Renal cortical epithelial cell (primary cell): Measurements from ENCODE around the gene WDR70. TPM values are rescaled to one million over a fixed set of nuclear protein-coding genes. Genes with fewer than 3 reads are reported as not detected.

ENCODE experiments used
- DNase-seq: peaks from one replicate; pipeline ENCODE4 v3.0.0-alpha.2; 2011; ENCODE audit warnings: low read depth
- total RNA-seq: library from RNA; depleted of rRNA; stranded (reverse); fragments of >200 nt; gene quantifications from 2 replicates; pipeline ENCODE4 v1.2.3, GENCODE V29; 2014

Gene WDR70
- total RNA-seq, 1 donor from 2014 or later: 56.5 TPM

DNA sequence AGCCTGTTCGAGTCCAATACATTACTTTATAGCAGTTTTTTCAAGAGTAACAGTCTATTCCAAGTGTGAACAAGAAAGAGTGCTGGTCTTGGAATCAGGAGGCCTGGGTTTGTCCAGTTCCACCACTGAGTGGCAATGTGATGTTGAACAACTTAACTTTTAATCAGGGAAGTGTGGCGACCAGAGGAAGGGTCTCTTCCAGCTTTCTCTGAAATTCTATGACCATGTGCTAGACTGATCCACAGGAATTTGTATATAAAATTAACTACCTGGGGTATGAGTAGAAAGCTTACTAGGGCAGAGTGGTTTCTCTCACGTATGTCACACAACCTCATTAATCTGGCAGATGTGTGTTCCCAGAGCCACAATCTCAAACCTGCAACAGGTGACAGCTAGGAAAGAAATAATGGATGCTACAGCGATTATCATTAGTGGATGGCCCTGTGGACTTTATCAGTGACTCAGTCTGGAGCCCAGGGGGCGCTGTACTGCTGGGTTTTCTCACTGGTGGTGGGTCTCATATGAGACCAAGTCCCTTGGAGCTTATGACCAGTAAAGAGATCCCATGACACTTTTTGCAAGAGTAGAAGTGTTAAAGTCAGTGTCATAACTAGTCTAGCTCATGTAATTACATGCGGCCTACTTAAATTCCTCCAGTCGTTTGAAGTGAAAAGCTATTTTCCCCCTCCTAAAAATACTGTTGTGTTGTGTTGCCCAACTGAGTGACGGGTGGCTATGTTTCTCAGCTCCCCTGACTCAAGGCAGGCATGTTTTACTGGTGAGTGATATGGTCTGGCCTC, 344.2 kb downstream of the WDR70 start:
- DNase-seq: peak; percentile 76

DNA sequence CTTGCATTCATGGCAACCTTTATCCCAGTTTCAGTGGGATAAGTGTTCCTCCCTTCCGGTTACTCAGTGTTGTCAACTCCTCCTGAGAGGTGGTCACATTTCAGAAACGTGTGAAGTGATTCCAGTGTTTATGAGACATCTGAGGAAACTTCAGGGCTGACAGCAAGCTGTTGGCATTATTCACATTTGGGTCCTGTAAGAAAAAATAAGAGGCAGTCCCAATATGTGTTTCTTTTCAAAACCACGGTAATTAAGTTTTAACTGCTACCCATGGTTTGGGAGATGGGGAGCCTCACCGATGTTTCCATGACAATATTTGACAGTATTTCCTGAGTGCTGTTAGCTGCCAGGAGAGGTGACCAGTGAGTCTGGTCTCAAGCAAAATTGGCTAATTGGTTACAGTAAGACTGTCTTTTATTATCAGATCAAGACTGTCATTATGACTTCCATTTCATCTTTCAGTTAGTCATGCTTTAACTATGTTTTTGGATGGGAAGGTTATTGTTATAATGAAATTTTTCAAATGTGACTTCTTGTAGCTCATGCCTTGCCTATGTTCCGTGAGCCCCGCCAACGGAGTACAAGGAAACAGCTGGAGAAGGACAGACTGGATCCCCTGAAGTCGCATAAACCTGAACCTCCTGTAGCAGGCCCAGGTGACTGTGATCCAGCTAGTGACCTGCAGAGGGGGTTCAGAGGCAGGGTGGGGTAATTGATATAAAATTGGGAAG, 345.4 kb downstream of the WDR70 start:
- no peak for DNase-seq

DNA sequence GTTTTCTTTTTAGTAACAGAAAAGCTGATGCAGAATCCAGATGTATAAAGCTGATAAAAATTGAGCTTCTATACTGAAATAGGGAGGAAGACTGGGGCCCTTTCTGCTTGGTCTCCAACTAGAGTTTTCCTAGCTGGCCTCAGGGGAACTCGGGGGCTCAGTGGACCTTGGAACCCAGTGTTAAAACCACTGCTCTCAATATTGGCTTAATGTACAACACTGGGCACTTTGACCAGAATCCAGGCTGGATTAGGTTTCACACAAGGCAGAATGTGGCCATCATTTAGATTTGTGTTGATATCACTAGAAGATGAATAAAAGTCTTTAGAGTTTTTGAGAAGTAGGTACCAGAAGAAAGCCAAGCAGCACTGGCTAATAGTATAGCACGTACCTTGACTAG, 346.1 kb downstream of the WDR70 start:
- DNase-seq: no peak

DNA sequence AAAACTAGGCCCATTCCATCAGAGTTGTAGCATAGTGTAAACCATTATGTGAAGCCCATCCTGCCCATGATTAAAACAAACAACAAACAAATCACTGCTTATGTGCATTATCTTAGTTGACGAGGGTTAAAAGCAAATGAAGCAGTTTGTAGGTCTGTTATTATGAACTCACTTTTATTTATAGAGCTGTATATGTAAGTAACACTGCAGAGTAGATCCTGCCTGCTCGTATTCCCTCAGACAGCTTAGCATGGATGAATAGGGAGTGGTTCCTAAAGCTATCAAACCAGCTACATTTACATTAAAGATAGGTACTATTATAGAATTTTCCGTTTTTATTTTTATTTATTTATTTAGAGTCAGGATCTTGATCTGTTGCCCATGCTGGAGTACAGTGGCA, 348.1 kb downstream of the WDR70 start:
- no peak for DNase-seq

DNA sequence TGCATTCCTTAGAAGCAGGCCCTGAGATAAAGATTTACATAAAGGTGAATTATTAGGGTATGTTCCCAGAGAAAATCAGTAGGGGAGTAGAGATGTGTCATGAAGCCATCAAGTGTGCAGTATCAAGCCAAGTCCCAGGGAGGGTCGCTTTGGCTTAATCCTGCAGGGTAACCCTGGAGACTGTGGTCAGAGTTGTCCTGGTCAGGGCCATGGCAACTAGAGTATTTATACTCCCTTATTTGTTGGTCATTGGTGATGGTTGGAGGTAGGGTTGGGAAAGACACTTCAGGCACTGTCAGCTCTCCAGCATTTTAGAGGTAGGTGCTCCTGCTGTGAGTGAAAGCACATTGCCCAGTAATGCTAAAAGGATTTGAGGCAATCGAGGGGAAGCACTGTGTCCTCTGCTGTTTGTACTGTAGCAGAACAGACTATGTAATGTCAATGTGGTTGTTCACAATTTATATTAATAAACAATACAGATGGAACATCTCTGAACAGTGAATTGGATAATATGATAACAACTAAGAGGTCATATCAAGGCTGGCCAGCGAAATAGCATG, 351.9 kb downstream of the WDR70 start:
- peak; percentile 51 for DNase-seq

DNA sequence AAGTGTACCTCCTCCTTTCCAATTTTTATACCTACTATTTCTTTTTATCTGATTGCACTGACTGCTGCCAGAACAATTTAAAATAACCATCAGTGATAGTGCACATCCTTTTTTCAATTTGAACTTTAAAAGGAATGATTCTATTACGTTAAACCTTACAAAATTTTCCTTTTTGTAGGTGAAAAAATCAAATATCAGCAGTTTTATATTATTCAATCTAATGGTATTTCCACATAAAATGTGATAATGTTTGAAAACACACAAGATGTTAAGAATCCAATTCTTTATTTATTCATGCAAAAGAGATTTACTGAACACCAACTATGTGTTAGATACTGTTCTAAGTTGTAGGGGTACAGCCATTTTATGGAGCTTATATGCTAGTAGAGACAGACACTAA, 355.0 kb downstream of the WDR70 start:
- DNase-seq: no peak

DNA sequence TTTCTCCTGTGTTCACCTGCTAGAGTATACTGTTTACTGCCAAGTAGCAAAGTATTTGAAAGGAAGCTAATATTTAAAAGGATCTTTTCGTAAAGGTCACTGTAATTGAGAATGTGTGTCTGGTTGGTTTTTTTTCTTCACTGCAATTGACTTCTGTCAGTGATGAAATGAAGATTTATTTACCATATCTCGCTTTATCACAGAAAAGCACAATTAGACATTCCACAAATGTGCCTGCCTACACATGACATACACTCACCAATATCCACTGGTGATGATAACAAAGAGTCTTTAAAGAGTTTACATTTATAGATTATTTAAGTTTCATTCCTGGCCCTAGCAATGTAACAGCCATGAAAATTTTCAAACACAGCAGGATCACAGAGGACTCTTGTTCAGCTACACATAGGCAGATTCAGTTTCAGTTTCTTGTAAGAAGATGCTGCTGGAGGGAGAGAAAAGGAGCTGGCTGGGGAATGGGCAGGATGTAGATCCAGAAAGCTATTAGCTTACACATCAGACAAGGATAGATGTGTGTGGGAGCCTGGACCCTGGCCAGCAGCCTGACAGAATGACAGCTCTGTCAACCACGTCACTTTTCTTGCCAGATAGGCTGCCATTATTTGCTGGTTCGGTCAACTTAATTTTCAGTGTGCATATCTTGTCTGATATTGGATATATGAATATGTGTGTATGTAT, 356.7 kb downstream of the WDR70 start:
- no peak for DNase-seq

DNA sequence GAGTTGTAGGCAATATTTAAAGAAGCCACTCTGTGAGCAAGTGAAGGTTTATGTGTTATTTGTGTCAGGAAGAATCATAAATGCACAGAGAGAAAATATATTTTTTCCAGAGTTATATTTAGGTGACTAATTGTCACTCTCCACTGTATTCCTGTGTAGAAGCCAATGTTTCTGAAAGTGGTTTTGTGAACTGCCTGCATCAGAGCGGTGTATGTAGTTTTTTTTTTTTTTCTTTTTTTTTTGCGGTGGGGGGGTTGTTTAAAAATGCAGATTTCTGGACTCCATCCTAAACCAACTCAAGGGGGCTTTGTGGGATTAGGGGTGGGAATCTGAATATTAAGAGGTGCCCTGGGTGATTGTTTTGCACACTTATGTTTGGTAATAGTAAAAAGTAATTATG, 357.3 kb downstream of the WDR70 start:
- DNase-seq: no peak

DNA sequence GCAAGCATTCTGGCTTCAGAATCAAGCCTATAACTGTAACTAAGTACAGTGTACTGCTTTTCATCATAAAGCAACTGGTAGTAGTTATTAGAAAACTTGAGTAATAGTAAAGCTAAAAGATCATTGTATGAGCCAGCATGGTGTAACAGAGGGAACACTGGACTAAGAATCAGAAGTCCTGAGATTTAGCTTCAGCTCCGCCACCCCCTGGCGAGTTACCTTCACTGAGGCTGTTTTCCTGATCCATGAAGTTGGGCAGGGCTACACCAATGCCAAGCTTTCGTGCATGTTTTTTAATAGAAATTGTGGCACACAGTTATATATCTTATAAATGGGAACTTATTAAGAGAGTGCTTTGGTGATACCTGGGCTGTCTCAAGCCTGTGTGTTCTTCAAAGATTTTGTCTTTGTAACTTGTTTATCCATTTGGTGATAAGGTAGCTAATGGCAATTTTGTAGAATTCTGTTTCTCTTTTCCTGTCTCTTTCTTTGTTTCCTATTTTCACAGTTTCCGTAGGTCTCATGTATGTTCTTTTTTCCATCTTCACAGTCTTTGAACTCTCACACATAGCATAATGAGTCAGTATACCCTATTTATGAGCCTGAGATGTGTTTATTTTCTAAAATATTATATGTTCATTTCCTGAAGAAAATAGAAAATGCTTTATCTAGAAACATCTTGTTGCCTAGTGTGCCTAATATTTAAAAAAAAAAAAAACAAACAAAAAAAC, 358.4 kb downstream of the WDR70 start:
- DNase-seq: no peak

DNA sequence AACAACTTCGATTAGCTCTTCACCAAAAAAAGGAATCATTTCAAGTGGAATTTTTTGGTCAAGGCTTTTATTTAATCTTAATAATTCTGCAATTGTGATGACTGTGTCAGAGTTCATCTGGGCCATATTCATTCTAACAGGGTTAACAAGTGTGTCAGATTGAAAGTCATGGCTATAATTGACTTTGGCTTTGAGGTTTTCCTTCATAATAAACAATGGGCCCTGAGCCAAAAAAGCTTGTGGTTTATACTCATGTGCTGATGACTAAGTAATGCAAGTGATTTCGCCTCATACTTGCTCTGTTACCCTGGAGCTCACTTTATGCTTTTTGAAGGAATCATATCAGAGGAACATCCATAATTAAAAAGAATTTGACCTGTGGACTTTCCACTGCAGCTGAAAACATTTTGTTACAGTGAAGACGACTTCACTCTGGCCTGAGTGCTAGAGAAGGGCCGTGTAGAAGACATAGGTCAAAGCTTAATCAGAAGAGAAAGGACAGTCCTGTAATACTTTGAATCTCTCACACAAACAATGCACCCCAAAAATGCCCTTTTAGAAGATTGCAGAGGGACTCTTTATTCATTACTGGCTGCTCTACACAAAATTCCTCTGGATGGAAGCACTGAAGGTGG, 359.1 kb downstream of the WDR70 start:
- DNase-seq: peak; percentile 95

DNA sequence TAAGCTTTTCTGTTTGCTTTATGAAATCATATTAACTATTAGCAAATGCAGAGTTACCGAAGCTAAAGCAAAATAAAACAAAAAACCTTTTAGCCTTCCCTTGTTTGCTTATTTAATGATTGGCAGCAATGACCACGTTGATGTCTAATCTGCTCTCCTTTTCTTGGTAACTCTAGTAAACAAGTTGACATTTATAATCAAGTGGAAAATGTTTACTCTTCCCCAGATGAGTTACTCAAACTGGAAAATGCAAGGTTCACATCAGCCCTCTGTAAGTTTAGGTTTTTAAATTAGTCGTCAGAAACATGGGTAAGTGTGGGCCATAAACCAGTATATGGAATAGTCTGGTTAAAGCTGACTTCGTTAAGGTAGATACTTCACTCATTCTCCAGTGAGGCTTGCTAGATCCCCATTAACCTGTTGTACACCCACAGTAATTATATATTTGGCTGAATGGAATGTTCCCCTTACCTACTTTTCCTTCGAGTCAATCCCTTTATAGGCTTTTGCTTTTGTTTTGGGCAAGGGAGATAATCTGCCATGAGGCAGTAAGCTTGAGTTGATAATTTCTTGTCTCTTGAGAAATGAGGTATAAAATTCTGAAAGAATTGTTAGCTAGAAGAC, 359.9 kb downstream of the WDR70 start:
- no peak for DNase-seq

DNA sequence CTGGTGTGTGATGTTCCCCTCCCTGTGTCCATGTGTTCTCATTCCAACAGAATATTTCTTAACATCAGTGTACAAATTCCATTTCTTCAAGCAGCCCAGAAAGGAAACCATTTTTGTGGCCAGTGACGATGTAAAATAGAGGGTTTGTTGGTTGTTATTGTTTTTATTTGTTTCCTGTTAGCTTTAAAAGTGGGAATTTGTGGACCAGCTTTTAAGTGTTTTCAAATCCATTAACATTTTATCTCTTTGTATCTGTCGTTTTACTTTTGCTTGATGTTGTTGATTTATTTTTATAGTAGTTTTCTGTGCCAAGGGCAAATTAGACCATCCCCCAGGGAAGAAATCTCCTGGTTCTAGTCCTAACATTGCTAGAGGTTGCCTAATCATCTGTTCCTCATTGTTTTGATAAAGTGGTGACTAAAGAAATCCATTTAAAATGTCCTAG, 360.7 kb downstream of the WDR70 start:
- peak; percentile 48 for DNase-seq

DNA sequence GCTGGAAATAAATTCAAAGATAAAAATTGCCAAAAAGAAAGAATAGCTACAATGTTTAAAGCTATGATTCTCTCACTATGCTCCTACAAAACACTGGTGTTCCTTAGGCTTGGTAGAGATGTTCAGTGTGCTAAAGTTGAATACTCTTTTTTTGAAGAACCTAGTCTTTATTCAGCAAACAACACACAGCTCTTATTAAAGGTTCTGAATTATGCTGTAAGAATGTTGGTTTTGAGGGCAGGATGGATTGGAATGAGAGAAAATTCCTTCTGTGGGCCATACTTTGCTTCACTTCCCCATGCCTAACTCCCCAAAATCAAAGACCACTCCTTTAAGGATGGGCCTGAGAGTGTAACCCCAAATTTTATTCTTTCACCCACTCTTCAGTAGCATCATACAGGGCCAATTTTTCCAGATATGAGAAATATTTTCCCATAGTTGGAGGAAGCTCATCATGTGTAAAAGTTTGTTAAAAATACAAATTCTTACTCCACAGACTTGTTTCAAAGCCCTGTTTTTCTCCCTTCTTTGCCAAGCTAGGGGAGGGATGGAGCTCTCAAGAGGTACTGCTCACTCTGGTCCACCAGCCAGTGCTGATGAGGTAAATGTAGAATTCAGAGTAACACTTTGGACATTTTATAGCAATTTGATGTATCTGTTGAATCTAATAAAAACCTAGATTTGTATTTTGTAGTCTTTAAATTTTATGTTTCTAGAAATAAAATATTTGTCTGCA, 361.4 kb downstream of the WDR70 start:
- DNase-seq: no peak

DNA sequence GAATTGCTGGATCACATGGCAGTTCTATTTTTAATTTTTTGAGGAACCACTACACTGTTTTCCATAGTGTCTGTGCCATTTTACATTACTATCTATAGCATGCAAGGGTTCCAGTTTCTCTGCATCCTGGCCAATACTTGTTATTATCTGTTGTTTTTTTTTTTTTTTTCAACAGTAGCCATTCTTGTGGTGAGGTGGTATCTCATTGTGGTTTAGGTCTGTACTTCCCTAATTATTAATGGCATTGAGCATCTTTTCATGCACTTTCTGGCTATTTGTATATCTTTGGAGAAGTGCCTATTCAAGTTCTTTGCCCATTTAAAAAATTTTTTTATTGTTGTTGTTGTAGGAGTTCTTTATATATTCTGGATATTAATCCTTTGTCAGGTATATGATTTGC, 363.0 kb downstream of the WDR70 start:
- DNase-seq: no peak

DNA sequence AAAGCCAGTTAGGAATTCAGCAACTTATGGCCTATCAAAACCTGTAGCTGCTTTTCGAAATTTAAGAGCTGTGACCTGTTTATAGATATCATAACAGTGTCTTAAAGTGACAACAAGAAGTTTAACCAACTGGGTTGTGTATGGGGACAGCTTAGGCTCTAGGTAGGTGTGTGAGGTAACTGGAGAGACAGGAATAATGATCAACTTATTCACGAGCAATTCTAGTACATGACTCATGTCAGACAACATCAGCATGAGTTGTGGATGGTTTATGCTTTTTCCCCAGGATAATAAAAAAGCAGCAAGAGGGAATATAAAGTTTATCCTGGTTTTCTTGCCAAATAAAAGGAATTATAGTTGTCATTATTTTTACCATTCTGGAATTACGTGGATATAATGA, 372.1 kb downstream of the WDR70 start:
- DNase-seq: peak; percentile 70

DNA sequence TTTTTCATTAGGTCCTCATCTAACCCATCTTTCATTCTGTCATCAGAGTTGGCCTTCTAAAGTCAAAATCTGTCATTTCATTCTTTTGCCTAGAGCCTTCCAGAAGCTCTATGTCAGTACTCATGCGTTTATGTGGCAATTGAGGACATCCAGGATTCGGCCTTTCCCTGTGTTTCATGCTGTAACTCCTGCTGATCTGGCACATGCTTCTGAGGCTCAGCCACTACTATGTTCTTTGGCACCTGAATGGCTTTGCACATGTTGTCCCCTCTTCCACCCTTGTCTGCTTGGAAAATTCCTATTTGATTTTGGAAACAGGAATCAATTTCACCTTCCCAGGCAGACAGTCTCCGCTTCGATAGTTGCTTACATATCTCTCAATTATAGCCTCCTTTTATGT, 375.9 kb downstream of the WDR70 start:
- DNase-seq: no peak

DNA sequence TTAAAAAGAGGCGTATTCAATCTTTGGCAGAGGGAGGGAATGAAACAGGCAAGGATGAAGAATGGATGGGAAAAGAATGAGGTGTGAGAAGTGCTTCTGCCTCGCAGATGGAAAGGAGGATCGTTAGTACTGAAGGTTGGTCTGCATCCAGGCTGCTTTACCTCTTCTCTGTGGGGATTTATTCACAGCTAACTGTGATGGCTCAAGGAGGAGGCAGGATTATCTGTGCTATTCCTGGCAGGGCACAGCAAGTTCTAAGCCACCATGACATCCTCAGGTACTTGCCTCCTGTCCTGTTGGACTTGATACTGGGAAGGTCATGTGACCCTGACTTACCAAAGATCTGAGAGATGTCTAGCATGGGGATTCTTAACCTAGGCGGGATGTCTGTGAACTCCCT, 376.5 kb downstream of the WDR70 start:
- DNase-seq: no peak

DNA sequence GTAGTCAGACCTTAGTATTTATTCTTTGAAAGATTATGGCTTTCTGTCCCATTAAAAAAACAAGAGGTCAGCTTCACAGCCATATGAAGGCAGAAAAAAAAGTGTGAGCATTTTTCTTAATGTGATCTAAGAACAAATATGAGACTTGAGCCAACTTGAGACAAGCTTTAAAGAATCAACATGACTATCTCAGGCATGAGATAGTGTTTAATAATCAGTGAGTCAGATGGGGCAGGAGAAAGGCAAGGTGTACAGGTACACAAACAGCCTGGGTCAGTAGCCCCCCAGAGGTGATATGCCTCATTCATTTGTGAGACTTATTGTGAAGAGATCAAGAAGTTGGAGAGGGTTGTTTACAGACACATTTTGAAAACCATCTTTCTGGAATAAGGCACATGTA, 377.1 kb downstream of the WDR70 start:
- DNase-seq: no peak

DNA sequence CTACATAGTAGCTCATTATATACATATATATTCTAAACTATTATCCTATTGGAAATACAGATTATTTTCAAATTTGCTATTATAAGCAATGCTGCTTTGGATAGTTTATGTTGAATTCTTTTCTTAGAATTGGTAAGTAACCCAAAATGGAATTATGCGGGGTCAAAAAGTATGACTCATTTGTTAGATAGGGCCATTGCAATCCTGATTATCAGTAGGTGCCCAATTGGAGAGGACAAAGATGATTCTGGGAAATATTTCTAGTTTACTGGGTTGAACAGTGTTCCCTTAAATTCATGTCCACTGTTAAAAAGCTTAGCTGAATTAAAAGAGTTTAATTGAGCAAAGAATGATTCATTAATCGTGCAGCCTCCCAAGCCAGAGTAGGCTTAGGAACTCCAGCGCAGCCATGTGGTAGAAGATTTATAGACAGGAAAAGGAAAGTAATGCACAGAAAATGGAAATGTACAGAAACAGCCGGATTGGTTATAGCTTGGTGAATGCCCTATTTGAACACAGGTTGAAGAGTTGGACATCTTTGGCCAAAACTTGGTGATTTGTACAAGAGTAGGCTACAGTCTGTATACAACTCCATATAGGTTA, 379.0 kb downstream of the WDR70 start:
- no peak for DNase-seq

DNA sequence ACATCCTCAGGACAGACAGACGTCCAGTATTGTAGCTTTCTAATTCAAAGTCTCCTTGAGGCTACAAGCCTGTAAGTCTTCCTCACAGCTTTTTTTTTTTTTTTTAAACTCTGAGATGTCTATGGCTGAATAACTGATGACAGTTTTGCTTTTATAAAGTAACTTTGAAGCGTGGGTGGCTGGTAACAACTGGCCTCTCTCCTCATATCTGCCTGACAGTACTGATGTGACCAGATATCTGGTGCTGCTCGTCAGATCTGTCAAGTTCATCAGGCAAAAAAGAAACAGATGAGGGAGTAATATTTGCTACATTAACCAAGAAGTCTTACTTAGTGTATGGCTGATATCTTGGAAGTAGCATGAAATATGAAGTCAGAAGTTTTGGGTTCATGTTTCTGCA, 388.1 kb downstream of the WDR70 start:
- DNase-seq: no peak
